HS-5 (cell line): ENCODE measurements around the gene NBPF3.

ENCODE experiments used
- DNase-seq: peaks from one replicate; pipeline ENCODE4 v3.0.0-alpha.2; 2012; ENCODE audit warnings: low read depth

Gene NBPF3

GRCh38 chr1:21495225-21495820 is 55.4 kb downstream of the NBPF3 start:
- no peak for DNase-seq

GRCh38 chr1:21496063-21496462 is 56.1 kb downstream of the NBPF3 start:
- DNase-seq, result no peak

GRCh38 chr1:21496886-21497285 is 56.9 kb downstream of the NBPF3 start:
- DNase-seq, result no peak

- DNase-seq, result no peak
Measured at GRCh38 chr1:21497466-21498061, 57.6 kb downstream of the NBPF3 start.

GRCh38 chr1:21499283-21499950 is 59.5 kb downstream of the NBPF3 start:
- no peak for DNase-seq

- no peak for DNase-seq
Measured at GRCh38 chr1:21503706-21504377, 63.9 kb downstream of the NBPF3 start.

GRCh38 chr1:21506804-21507203 is 66.9 kb downstream of the NBPF3 start:
- no peak for DNase-seq

GRCh38 chr1:21507511-21508270 is 67.8 kb downstream of the NBPF3 start:
- DNase-seq, result no peak

- no peak for DNase-seq
Measured at GRCh38 chr1:21508580-21509350, 68.8 kb downstream of the NBPF3 start.

- no peak for DNase-seq
Measured at GRCh38 chr1:21509351-21510112, 69.6 kb downstream of the NBPF3 start, which contains the start of gene ALPL. ALPL (plus strand) TSS chr1:21509423; CDS start chr1:21554082, 44,659 bp downstream.

GRCh38 chr1:21510113-21510493 is 70.2 kb downstream of the NBPF3 start:
- DNase-seq, result no peak

GRCh38 chr1:21510885-21511578 is 71.1 kb downstream of the NBPF3 start:
- DNase-seq, result no peak

GRCh38 chr1:21511579-21512522 is 71.9 kb downstream of the NBPF3 start:
- peak; percentile 58 for DNase-seq

GRCh38 chr1:21514245-21514644 is 74.3 kb downstream of the NBPF3 start:
- no peak for DNase-seq

GRCh38 chr1:21517161-21517589 is 77.2 kb downstream of the NBPF3 start:
- no peak for DNase-seq

- no peak for DNase-seq
Measured at GRCh38 chr1:21517660-21518480, 77.9 kb downstream of the NBPF3 start.

- no peak for DNase-seq
Measured at GRCh38 chr1:21518774-21519455, 79.0 kb downstream of the NBPF3 start.
